HG03571 (cell line): ENCODE results near the gene SIM1.

Experiments used
- ATAC-seq: cut with Tn5 transposase; IDR thresholded peaks from one replicate; pipeline ENCODE4 v1.9.1; 2021; ENCODE audit not compliant: unreplicated experiment

SIM1 gene

GRCh38 chr6:100433726-100434435, 30.8 kb downstream of the SIM1 start:
- no peak for ATAC-seq

- ATAC-seq = no peak
Measured at GRCh38 chr6:100432136-100432535, 32.6 kb downstream of the SIM1 start.

- no peak for ATAC-seq
Measured at GRCh38 chr6:100430962-100431361, 33.8 kb downstream of the SIM1 start.

GRCh38 chr6:100427452-100427851, 37.3 kb downstream of the SIM1 start:
- ATAC-seq = no peak

- ATAC-seq = no peak
Measured at GRCh38 chr6:100426744-100427338, 37.9 kb downstream of the SIM1 start.

GRCh38 chr6:100426241-100426640, 38.5 kb downstream of the SIM1 start:
- no peak for ATAC-seq

GRCh38 chr6:100420711-100421110, 44.0 kb downstream of the SIM1 start:
- no peak for ATAC-seq

GRCh38 chr6:100417036-100417435, 47.7 kb downstream of the SIM1 start:
- no peak for ATAC-seq

- ATAC-seq = no peak
Measured at GRCh38 chr6:100415768-100416167, 49.0 kb downstream of the SIM1 start.

- no peak for ATAC-seq
Measured at GRCh38 chr6:100412872-100413271, 51.8 kb downstream of the SIM1 start.

- ATAC-seq = no peak
Measured at GRCh38 chr6:100404051-100404450, 60.7 kb downstream of the SIM1 start.

GRCh38 chr6:100393493-100393892, 71.2 kb downstream of the SIM1 start:
- no peak for ATAC-seq

- ATAC-seq = no peak
Measured at GRCh38 chr6:100392423-100392822, 72.3 kb downstream of the SIM1 start.

- ATAC-seq = no peak
Measured at GRCh38 chr6:100388868-100389519, 75.7 kb downstream of the SIM1 start.

- ATAC-seq = no peak
Measured at GRCh38 chr6:100382767-100383195, 81.9 kb downstream of the SIM1 start.

GRCh38 chr6:100382031-100382430, 82.7 kb downstream of the SIM1 start:
- no peak for ATAC-seq

- ATAC-seq = no peak
Measured at GRCh38 chr6:100381111-100381510, 83.6 kb downstream of the SIM1 start.

GRCh38 chr6:100379386-100379785, 85.3 kb downstream of the SIM1 start:
- no peak for ATAC-seq

GRCh38 chr6:100378576-100378975, 86.1 kb downstream of the SIM1 start:
- no peak for ATAC-seq

GRCh38 chr6:100376103-100376502, 88.6 kb downstream of the SIM1 start:
- no peak for ATAC-seq

- no peak for ATAC-seq
Measured at GRCh38 chr6:100372326-100373091, 92.2 kb downstream of the SIM1 start.

GRCh38 chr6:100371591-100371990, 93.1 kb downstream of the SIM1 start:
- no peak for ATAC-seq
